IMR-90 (cell line): Measurements from ENCODE around the gene GCNT2. TPM values are rescaled to one million over a fixed set of nuclear protein-coding genes. Genes with fewer than 3 reads are reported as not detected.

Source experiments
- ATAC-seq: fragments of 200-7000 bp; cut with Tn5 transposase; 2 replicates; pipeline ENCODE4 v1.9.1; 2020; ENCODE audit warnings: low read depth, mild to moderate bottlenecking, moderate library complexity
- BruUV-seq: library from RNA; stranded (reverse); fragments of 400-500 nt; replicated peaks from 2 replicates; lab custom pipeline; 2021; lab: Mats Ljungman, UMichigan
- CTCF ChIA-PET: fragments of 300-600 bp; formaldehyde crosslinking; extraction: SDS; loops from one replicate; lab custom pipeline; 2021; ENCODE audit warnings: antibody characterized with exemption; lab: Yijun Ruan, JAX
- POLR2A ChIA-PET: fragments of 300-600 bp; sonication (Branson Sonifier 250); formaldehyde crosslinking; loops from one replicate; lab custom pipeline; 2022; ENCODE audit warnings: antibody characterized with exemption; ENCODE audit not compliant: unreplicated experiment; lab: Charles Lee
- DNase-seq: peaks from one replicate; pipeline ENCODE4 v3.0.0; 2013
- H2AFZ ChIP-seq: replicated peaks from 2 replicates; pipeline ENCODE3; 2013; ENCODE audit warnings: low read length, mild to moderate bottlenecking; ENCODE audit not compliant: poor library complexity
- H2AK5ac ChIP-seq: 2 replicates; pipeline ENCODE4 v1.6.1; 2013; ENCODE audit warnings: low read depth, low read length, inconsistent platforms
- H2AK9ac ChIP-seq: replicated peaks from 2 replicates; pipeline ENCODE3; 2013; ENCODE audit warnings: mild to moderate bottlenecking, low read depth, low read length, moderate library complexity; ENCODE audit not compliant: poor library complexity
- H2BK120ac ChIP-seq: 2 replicates; pipeline ENCODE4 v1.6.1; 2013; ENCODE audit warnings: low read depth, low read length, inconsistent platforms
- H2BK15ac ChIP-seq: 3 replicates; pipeline ENCODE4 v1.6.1; 2013; ENCODE audit warnings: low read depth, low read length, inconsistent platforms
- H2BK20ac ChIP-seq: 2 replicates; pipeline ENCODE4 v1.6.1; 2013; ENCODE audit warnings: low read depth, mild to moderate bottlenecking, inconsistent platforms, low read length, moderate library complexity
- H2BK5ac ChIP-seq: 2 replicates; pipeline ENCODE4 v1.6.1; 2013; ENCODE audit warnings: mild to moderate bottlenecking, low read depth, low read length, inconsistent platforms; ENCODE audit not compliant: poor library complexity, severe bottlenecking
- H3K14ac ChIP-seq: replicated peaks from 2 replicates; pipeline ENCODE4 v1.6.1; 2013; ENCODE audit warnings: low read depth, low read length, inconsistent platforms
- H3K18ac ChIP-seq: 2 replicates; pipeline ENCODE4 v1.6.1; 2013; ENCODE audit warnings: low read depth, low read length, control low read depth
- H3K23ac ChIP-seq: 2 replicates; pipeline ENCODE4 v1.6.1; 2013; ENCODE audit warnings: low read depth, low read length, inconsistent platforms
- H3K27ac ChIP-seq: 2 replicates; pipeline ENCODE4 v1.5.1; 2013; ENCODE audit warnings: mild to moderate bottlenecking, control low read depth, low read length; ENCODE audit not compliant: insufficient read depth
- H3K27me3 ChIP-seq: 2 replicates; pipeline ENCODE4 v1.6.1; 2013; ENCODE audit warnings: low read length; ENCODE audit not compliant: control insufficient read depth, insufficient read depth
- H3K36me3 ChIP-seq: 2 replicates; pipeline ENCODE4 v1.6.1; 2013; ENCODE audit warnings: low read length, mixed read lengths; ENCODE audit not compliant: control insufficient read depth, insufficient read depth
- H3K4ac ChIP-seq: 2 replicates; pipeline ENCODE4 v1.6.1; 2013; ENCODE audit warnings: low read depth, low read length, inconsistent platforms
- H3K4me1 ChIP-seq: 2 replicates; pipeline ENCODE4 v1.6.1; 2013; ENCODE audit warnings: low read length, mixed read lengths; ENCODE audit not compliant: control insufficient read depth, insufficient read depth
- H3K4me2 ChIP-seq: 2 replicates; pipeline ENCODE4 v1.6.1; 2013; ENCODE audit warnings: low read depth, mild to moderate bottlenecking, control low read depth, low read length, moderate library complexity
- H3K4me3 ChIP-seq: 2 replicates; pipeline ENCODE4 v1.5.1; 2013; ENCODE audit warnings: low read depth, mild to moderate bottlenecking, control low read depth, low read length, moderate library complexity; ENCODE audit not compliant: insufficient read depth
- H3K56ac ChIP-seq: 2 replicates; pipeline ENCODE4 v1.6.1; 2013; ENCODE audit warnings: low read length, inconsistent platforms; ENCODE audit not compliant: insufficient read depth; ENCODE audit errors: extremely low read depth
- H3K79me1 ChIP-seq, 2 experiments: 2 replicates each; pipeline ENCODE4 v1.6.1; 2013; ENCODE audit warnings: low read length in 2 of 2, inconsistent platforms in 1 of 2, low read depth in 1 of 2
- H3K9ac ChIP-seq: 2 replicates; pipeline ENCODE4 v1.6.1; 2013; ENCODE audit warnings: low read depth, low read length, control low read depth
- H3K9me1 ChIP-seq: 2 replicates; pipeline ENCODE4 v1.6.1; 2013; ENCODE audit warnings: low read length, inconsistent platforms; ENCODE audit not compliant: insufficient read depth
- H3K9me3 ChIP-seq: 2 replicates; pipeline ENCODE4 v1.6.1; 2013; ENCODE audit warnings: low read length; ENCODE audit not compliant: control insufficient read depth, insufficient read depth
- H4K20me1 ChIP-seq: 2 replicates; pipeline ENCODE4 v1.6.1; 2013; ENCODE audit warnings: low read length, inconsistent platforms; ENCODE audit not compliant: insufficient read depth
- H4K5ac ChIP-seq: 2 replicates; pipeline ENCODE4 v1.6.1; 2013; ENCODE audit warnings: mild to moderate bottlenecking, low read depth, low read length, control low read depth
- H4K8ac ChIP-seq, 2 experiments: 2 replicates each; pipeline ENCODE4 v1.6.1; 2013; ENCODE audit warnings: low read depth in 2 of 2, low read length in 2 of 2, control low read depth in 1 of 2, inconsistent platforms in 1 of 2
- H4K91ac ChIP-seq: 2 replicates; pipeline ENCODE4 v1.6.1; 2013; ENCODE audit warnings: low read depth, low read length, inconsistent platforms; ENCODE audit not compliant: insufficient read depth
- MAFK ChIP-seq: IDR thresholded peaks from 2 replicates; pipeline ENCODE4 v1.6.1; 2012; ENCODE audit warnings: low read depth, low read length, improper control_type of control experiment
- RCOR1 ChIP-seq: IDR thresholded peaks from 2 replicates; pipeline ENCODE4 v1.6.1; 2012; ENCODE audit warnings: mild to moderate bottlenecking, low read length, improper control_type of control experiment; ENCODE audit not compliant: insufficient replicate concordance
- WGBS, 2 experiments: methylation state at CpG; one replicate each; pipeline versions ENCODE4 v1.1.5 to v1.1.7; 2013; ENCODE audit warnings: missing lambda C conversion rate in 2 of 2; ENCODE audit not compliant: insufficient read length in 1 of 2; ENCODE audit errors: extremely low coverage in 2 of 2; 5-methylcytosine and 5-hydroxymethylcytosine counted together
- dilution Hi-C: fragments of 300-500 bp; cut with HindIII; formaldehyde crosslinking; loops from one replicate; pipeline ENCODE4 v1.14.3; 2018; ENCODE audit warnings: low sequenced_read_pairs; ENCODE audit not compliant: unreplicated experiment
- in situ Hi-C: fragments of 300-500 bp; cut with MboI; formaldehyde crosslinking; loops from 3 replicates; pipeline ENCODE4 v1.14.3; 2019; ENCODE audit warnings: low sequenced_read_pairs, inconsistent platforms, mixed read lengths
- intact Hi-C: fragments of 100-400 bp; cut with micrococcal nuclease; formaldehyde crosslinking; loops from 2 replicates; pipeline ENCODE4 v1.10.0; 2022
- polyA plus RNA-seq, 3 experiments: library from polyadenylated mRNA; depleted of rRNA; stranded (reverse); fragments of >200 nt; gene quantifications; 2 replicates each; pipeline ENCODE4 v1.2.3, GENCODE V29; 2012; ENCODE audit warnings: low replicate concordance in 1 of 3
- total RNA-seq: library from RNA; depleted of rRNA; stranded (reverse); fragments of >200 nt; gene quantifications from 2 replicates; pipeline ENCODE4 v1.2.3, GENCODE V29; 2012

The GCNT2 gene
- total and polyA plus RNA-seq, 2 of the 4 experiments (the other 2 are of a cell fraction): 0.34 to 0.90 TPM

DNA sequence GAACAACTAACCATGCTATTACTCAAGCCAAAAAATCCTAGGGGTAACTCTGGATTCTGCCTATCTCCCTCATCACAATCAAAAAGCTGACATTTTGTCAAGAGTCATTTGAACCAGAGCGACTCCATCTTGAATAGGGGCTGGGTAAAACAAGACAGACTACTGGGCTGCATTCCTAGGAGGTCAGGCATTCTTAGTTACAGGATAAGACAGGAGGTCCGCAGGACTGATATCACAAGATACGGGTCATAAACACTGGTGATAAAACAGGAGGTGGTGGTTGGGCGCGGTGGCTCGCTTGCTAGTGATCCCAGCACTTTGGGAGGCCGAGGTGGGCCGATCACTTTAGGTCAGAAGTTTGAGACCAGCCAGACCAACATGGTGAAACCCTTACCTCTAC lies 141.1 kb downstream of the GCNT2 start:
- dilution Hi-C loops (no loop called here), intact Hi-C loops (no loop called here), in situ Hi-C loops (no loop called here)
- Histone ChIP-seq H2BK120ac (no peak overlapping the region), H3K27ac (no peak overlapping the region), H4K91ac (no peak overlapping the region), H3K14ac (no peak overlapping the region), H3K79me1 (no peaks in the 10 kb centered on the region), H2AK9ac (no peak overlapping the region), H3K56ac (no peak overlapping the region; the same call in 1 of the 2 replicates), H4K20me1 (no peaks in the 10 kb centered on the region), H3K4me1 (no peaks in the 10 kb centered on the region), H4K8ac (no peak overlapping the region), H3K4me2 (no peak overlapping the region), H3K9me1 (no peaks in the 10 kb centered on the region), H3K36me3 (no peaks in the 10 kb centered on the region), H2BK15ac (no peak overlapping the region), H3K23ac (no peak overlapping the region), H2BK20ac (no peak overlapping the region), H4K5ac (no peak overlapping the region), H3K4me3 (no peak overlapping the region), H2AK5ac (no peak overlapping the region), H2BK5ac (no peak overlapping the region), H3K4ac (no peak overlapping the region), H3K9ac (no peak overlapping the region), H3K9me3 (no peaks in the 10 kb centered on the region; the same call in 1 of the 2 replicates), H2AFZ (no peak overlapping the region), H3K27me3 (no peaks in the 10 kb centered on the region), H3K18ac (no peak overlapping the region)
- POLR2A ChIA-PET: no interaction called here
- DNase-seq: no peak
- no TSS peak for BruUV-seq
- no CpG with 5 or more reads among the region's 8 CpGs for WGBS, 2 experiments
- ATAC-seq: no peak
- CTCF ChIA-PET: no interaction called here
- no peak for TF ChIP-seq MAFK
- TF ChIP-seq RCOR1: no peak
